ENCODE measurements around the gene ETV6.

The ETV6 gene

GRCh38 chr12:11812586-11813437 lies 163.3 kb downstream of the ETV6 start:
- DNase-seq = peak; percentile 52

GRCh38 chr12:11813438-11813813 lies 164.0 kb downstream of the ETV6 start:
- DNase-seq = no peak

- peak; percentile 53 for DNase-seq
These were observed 164.9 kb downstream of the ETV6 start for GRCh38 chr12:11814374-11814773.

- no peak for DNase-seq
These were observed 165.9 kb downstream of the ETV6 start for GRCh38 chr12:11815397-11815796.

- DNase-seq = no peak
These were observed 170.2 kb downstream of the ETV6 start for GRCh38 chr12:11819643-11820042.

- DNase-seq = no peak
These were observed 171.0 kb downstream of the ETV6 start for GRCh38 chr12:11820476-11820875.

- DNase-seq = no peak
These were observed 172.1 kb downstream of the ETV6 start for GRCh38 chr12:11821386-11822080.

- DNase-seq = peak; percentile 66
These were observed 172.8 kb downstream of the ETV6 start for GRCh38 chr12:11822081-11822834.

- DNase-seq = no peak
These were observed 173.6 kb downstream of the ETV6 start for GRCh38 chr12:11823043-11823442.

- no peak for DNase-seq
These were observed 174.1 kb downstream of the ETV6 start for GRCh38 chr12:11823593-11823992.

- no peak for DNase-seq
These were observed 174.6 kb downstream of the ETV6 start for GRCh38 chr12:11824069-11824468.

GRCh38 chr12:11824736-11825135 lies 175.3 kb downstream of the ETV6 start:
- no peak for DNase-seq

- no peak for DNase-seq
These were observed 175.8 kb downstream of the ETV6 start for GRCh38 chr12:11825278-11825677.

GRCh38 chr12:11826574-11826973 lies 177.1 kb downstream of the ETV6 start:
- DNase-seq = no peak

GRCh38 chr12:11827091-11828061 lies 177.9 kb downstream of the ETV6 start:
- DNase-seq = peak; percentile 22

GRCh38 chr12:11829764-11830194 lies 180.3 kb downstream of the ETV6 start:
- DNase-seq = no peak

GRCh38 chr12:11830307-11830801 lies 180.9 kb downstream of the ETV6 start:
- no peak for DNase-seq

- no peak for DNase-seq
These were observed 182.6 kb downstream of the ETV6 start for GRCh38 chr12:11832093-11832492.

- no peak for DNase-seq
These were observed 183.9 kb downstream of the ETV6 start for GRCh38 chr12:11833174-11833895.

- no peak for DNase-seq
These were observed 184.8 kb downstream of the ETV6 start for GRCh38 chr12:11834104-11834812.

- DNase-seq = no peak
These were observed 185.5 kb downstream of the ETV6 start for GRCh38 chr12:11834931-11835330.
